A673 (cell line): ENCODE data around the gene TMEM91.

Experiments used
- CTCF ChIP-seq: fragments of 300-800, 200-600 bp; sonication (generic); conservative IDR thresholded peaks from 2 replicates; pipeline ENCODE4 v1.5.1; 2017; ENCODE audit warnings: low read depth, mild to moderate bottlenecking, antibody characterized with exemption, low read length, moderate library complexity, mixed read lengths
- EZH2 ChIP-seq: fragments of 200-600 bp; sonication (generic); IDR thresholded peaks from 2 replicates; pipeline ENCODE4 v1.6.1; 2017; ENCODE audit warnings: borderline replicate concordance, low read depth, mild to moderate bottlenecking, mixed read lengths, antibody characterized with exemption, low read length; ENCODE audit not compliant: poor library complexity, severe bottlenecking

GRCh38 chr19:41377977-41378709 is 1.8 kb downstream of the TMEM91 start:
- TF ChIP-seq CTCF: 0 out of 2 replicates have a peak, but pooled peaks have one; percentile 23
- no peak for TF ChIP-seq EZH2
